ENCODE measurements around the gene OLFML1.

Gene OLFML1

DNA sequence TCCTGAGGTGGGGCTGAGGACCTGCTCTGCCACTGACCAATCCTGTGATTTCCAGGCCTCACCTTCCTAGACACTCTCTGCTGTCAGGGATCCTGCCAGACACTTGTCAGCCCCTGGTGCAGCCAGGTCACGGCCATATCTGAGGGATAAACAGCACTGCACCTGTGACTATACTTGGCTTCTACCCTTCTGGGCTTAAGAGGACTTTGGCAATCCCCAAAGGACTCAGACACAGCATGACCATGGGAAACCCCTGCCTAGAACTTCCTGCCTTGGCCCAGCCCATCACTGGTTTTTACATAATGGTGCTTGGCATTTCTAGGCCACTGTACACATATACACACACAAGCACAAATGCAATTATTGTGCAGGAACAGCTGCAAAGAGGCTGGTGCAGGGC, 11.6 kb upstream of the OLFML1 start:
- Histone ChIP-seq H3K27me3 (ENCODE audit: insufficient read depth, low read length) (no peaks in the 10 kb centered on the region), H2AK5ac (ENCODE audit: low read length) (no peak overlapping the region), H3K4me3 (ENCODE audit: low read depth, low read length) (no peak overlapping the region), H3K79me1 (ENCODE audit: low read length) (no peaks in the 10 kb centered on the region), H3K79me2 (ENCODE audit: control insufficient read depth, insufficient read depth, low read length, poor library complexity) (no peaks in the 10 kb centered on the region), H3K9me3 (ENCODE audit: insufficient read depth, low read depth, low read length) (peaks cover 2% of the 10 kb centered on the region), H3K4me1 (ENCODE audit: control insufficient read depth in 1 of 2, insufficient read depth in 2 of 2, low read length in 2 of 2) (peaks cover 0 to 4% of the 10 kb centered on the region in 2 experiments), H3K4me2 (ENCODE audit: low read length) (no peak overlapping the region), H2BK120ac (ENCODE audit: insufficient read depth, low read length, poor library complexity) (no peak overlapping the region), H3K27ac (ENCODE audit: low read depth, low read length) (no peak overlapping the region), H4K91ac (ENCODE audit: low read depth, low read length) (no peak overlapping the region), H3K4ac (ENCODE audit: low read depth, low read length) (no peak overlapping the region), H3K14ac (ENCODE audit: low read length) (no peak overlapping the region), H4K8ac (ENCODE audit: low read depth, low read length) (no peak overlapping the region), H3K18ac (ENCODE audit: low read length) (no peak overlapping the region), H2BK12ac (ENCODE audit: low read length) (no peak overlapping the region), H3K36me3 (ENCODE audit: control insufficient read depth in 1 of 2, insufficient read depth in 2 of 2, low read length in 2 of 2) (no peaks in the 10 kb centered on the region), H2AFZ (ENCODE audit: insufficient read depth, low read length, poor library complexity) (no peak overlapping the region), H2BK5ac (ENCODE audit: low read depth, low read length, poor library complexity) (no peak overlapping the region), H3K23ac (ENCODE audit: low read length) (no peak overlapping the region), H4K12ac (ENCODE audit: low read depth, low read length) (no peak overlapping the region), H3K9ac (ENCODE audit: low read length) (no peak overlapping the region)
- WGBS (ENCODE audit: extremely low coverage, insufficient coverage, insufficient read length) = no CpG with 5 or more reads among the region's 1 CpG
- DNase-seq = no peak

DNA sequence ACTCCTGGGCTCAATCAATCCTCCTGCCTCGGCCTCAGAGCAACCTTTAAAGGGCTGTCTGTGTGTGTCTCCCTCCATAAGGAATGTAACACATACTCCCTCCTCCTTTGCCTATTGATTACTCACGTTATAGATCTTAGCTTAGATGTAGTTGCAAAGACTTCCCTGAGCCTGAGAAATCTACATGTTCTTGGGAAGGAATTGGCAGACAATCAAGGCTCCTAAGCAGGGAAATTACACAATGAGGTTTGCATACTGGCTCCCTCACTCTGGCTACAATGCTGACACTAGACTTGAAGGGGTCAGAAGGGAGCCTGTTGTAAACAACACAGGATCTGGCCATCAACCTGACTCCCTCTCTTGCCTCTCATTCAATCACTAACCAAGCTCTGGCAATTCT, 5.2 kb upstream of the OLFML1 start:
- Histone ChIP-seq H3K14ac (ENCODE audit: low read length) (no peak overlapping the region), H3K23ac (ENCODE audit: low read length) (no peak overlapping the region), H3K79me1 (ENCODE audit: low read length) (no peaks in the 10 kb centered on the region), H4K12ac (ENCODE audit: low read depth, low read length) (no peak overlapping the region), H2BK12ac (ENCODE audit: low read length) (no peak overlapping the region), H2BK5ac (ENCODE audit: low read depth, low read length, poor library complexity) (no peak overlapping the region), H2AK5ac (ENCODE audit: low read length) (no peak overlapping the region), H3K4me2 (ENCODE audit: low read length) (no peak overlapping the region), H3K4ac (ENCODE audit: low read depth, low read length) (no peak overlapping the region), H3K18ac (ENCODE audit: low read length) (no peak overlapping the region), H3K27me3 (ENCODE audit: insufficient read depth, low read length) (no peaks in the 10 kb centered on the region), H4K91ac (ENCODE audit: low read depth, low read length) (no peak overlapping the region), H3K4me3 (ENCODE audit: low read depth, low read length) (no peak overlapping the region), H3K4me1 (ENCODE audit: control insufficient read depth in 1 of 2, insufficient read depth in 2 of 2, low read length in 2 of 2) (peaks cover 2 to 5% of the 10 kb centered on the region in 2 experiments), H2AFZ (ENCODE audit: insufficient read depth, low read length, poor library complexity) (no peak overlapping the region), H3K9ac (ENCODE audit: low read length) (no peak overlapping the region), H3K36me3 (ENCODE audit: control insufficient read depth in 1 of 2, insufficient read depth in 2 of 2, low read length in 2 of 2) (no peaks in the 10 kb centered on the region), H4K8ac (ENCODE audit: low read depth, low read length) (no peak overlapping the region), H3K27ac (ENCODE audit: low read depth, low read length) (no peak overlapping the region), H3K79me2 (ENCODE audit: control insufficient read depth, insufficient read depth, low read length, poor library complexity) (no peaks in the 10 kb centered on the region), H3K9me3 (ENCODE audit: insufficient read depth, low read depth, low read length) (peaks cover 2% of the 10 kb centered on the region), H2BK120ac (ENCODE audit: insufficient read depth, low read length, poor library complexity) (no peak overlapping the region)
- DNase-seq = no peak
- no CpG with 5 or more reads among the region's 2 CpGs for WGBS (ENCODE audit: extremely low coverage, insufficient coverage, insufficient read length)

DNA sequence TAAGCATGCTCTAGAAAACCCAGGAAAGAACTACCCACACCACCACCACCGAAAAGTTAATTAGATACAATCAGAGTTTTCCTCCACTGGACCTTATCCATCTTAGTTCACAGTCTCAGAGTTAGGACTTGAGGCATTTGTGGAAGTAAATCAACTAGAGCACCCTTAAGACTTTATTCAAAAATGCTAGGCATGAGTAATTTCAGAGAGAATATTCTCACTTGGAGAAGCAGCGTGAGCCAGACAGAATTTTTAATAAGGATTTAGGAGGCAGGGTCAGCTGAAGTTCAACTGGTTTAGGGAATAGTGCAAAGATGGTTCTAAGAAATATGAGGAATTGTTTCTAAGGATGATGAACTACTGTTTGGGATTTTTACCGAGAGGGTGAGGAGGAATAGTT, 1.2 kb upstream of the OLFML1 start:
- no CpG with 5 or more reads among the region's 3 CpGs for WGBS (ENCODE audit: extremely low coverage, insufficient coverage, insufficient read length)
- Histone ChIP-seq H3K27ac (ENCODE audit: low read depth, low read length) (no peak overlapping the region), H3K14ac (ENCODE audit: low read length) (no peak overlapping the region), H2BK120ac (ENCODE audit: insufficient read depth, low read length, poor library complexity) (no peak overlapping the region), H2BK12ac (ENCODE audit: low read length) (no peak overlapping the region), H3K9me3 (ENCODE audit: insufficient read depth, low read depth, low read length) (peaks cover 2% of the 10 kb centered on the region), H3K9ac (ENCODE audit: low read length) (no peak overlapping the region), H3K4me3 (ENCODE audit: low read depth, low read length) (no peak overlapping the region), H3K79me1 (ENCODE audit: low read length) (peaks cover 4% of the 10 kb centered on the region), H4K12ac (ENCODE audit: low read depth, low read length) (no peak overlapping the region), H3K23ac (ENCODE audit: low read length) (no peak overlapping the region), H4K91ac (ENCODE audit: low read depth, low read length) (no peak overlapping the region), H2AK5ac (ENCODE audit: low read length) (no peak overlapping the region), H4K8ac (ENCODE audit: low read depth, low read length) (no peak overlapping the region), H3K4me2 (ENCODE audit: low read length) (no peak overlapping the region), H2BK5ac (ENCODE audit: low read depth, low read length, poor library complexity) (no peak overlapping the region), H3K18ac (ENCODE audit: low read length) (no peak overlapping the region), H3K4ac (ENCODE audit: low read depth, low read length) (no peak overlapping the region), H2AFZ (ENCODE audit: insufficient read depth, low read length, poor library complexity) (no peak overlapping the region), H3K79me2 (ENCODE audit: control insufficient read depth, insufficient read depth, low read length, poor library complexity) (no peaks in the 10 kb centered on the region), H3K27me3 (ENCODE audit: insufficient read depth, low read length) (no peaks in the 10 kb centered on the region), H3K36me3 (ENCODE audit: control insufficient read depth in 1 of 2, insufficient read depth in 2 of 2, low read length in 2 of 2) (no peaks in the 10 kb centered on the region), H3K4me1 (ENCODE audit: control insufficient read depth in 1 of 2, insufficient read depth in 2 of 2, low read length in 2 of 2) (peaks cover 7 to 12% of the 10 kb centered on the region in 2 experiments)
- DNase-seq = peak in 1 of 2 donors; percentile 40

DNA sequence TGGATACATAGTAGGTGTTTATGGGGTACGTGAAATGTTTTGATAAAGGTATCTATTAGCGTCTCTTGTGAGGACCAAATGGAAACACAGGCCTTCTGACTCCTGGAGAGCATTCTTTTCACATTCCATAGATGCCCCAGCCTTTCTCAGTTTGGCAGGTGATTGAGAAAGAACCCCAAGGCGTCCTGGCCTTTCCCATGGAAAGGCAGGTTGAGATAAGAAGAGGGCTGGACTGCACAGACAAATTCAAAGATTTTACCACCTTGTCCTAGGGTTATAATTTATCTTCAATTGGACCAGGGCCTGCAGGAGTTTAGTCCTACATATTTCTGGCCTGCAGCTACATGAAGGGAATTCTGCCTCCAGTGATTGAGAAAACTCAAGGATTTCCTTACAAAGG, 661 bp upstream of the OLFML1 start:
- H2BK12ac ChIP-seq (ENCODE audit: low read length) = no peak overlapping the region
- H3K36me3 ChIP-seq (ENCODE audit: control insufficient read depth in 1 of 2, insufficient read depth in 2 of 2, low read length in 2 of 2) = no peaks in the 10 kb centered on the region
- H3K4me3 ChIP-seq (ENCODE audit: low read depth, low read length) = no peak overlapping the region
- H3K79me2 ChIP-seq (ENCODE audit: control insufficient read depth, insufficient read depth, low read length, poor library complexity) = no peaks in the 10 kb centered on the region
- no peak overlapping the region for H2BK120ac ChIP-seq (ENCODE audit: insufficient read depth, low read length, poor library complexity)
- no peak overlapping the region for H4K12ac ChIP-seq (ENCODE audit: low read depth, low read length)
- H2BK5ac ChIP-seq (ENCODE audit: low read depth, low read length, poor library complexity) = no peak overlapping the region
- H3K23ac ChIP-seq (ENCODE audit: low read length) = no peak overlapping the region
- H3K4ac ChIP-seq (ENCODE audit: low read depth, low read length) = no peak overlapping the region
- DNase-seq = peak; percentile 91 to 94
- H3K9me3 ChIP-seq (ENCODE audit: insufficient read depth, low read depth, low read length) = peaks cover 2% of the 10 kb centered on the region
- no peak overlapping the region for H2AK5ac ChIP-seq (ENCODE audit: low read length)
- H4K91ac ChIP-seq (ENCODE audit: low read depth, low read length) = no peak overlapping the region
- peaks cover 7 to 12% of the 10 kb centered on the region in 2 experiments for H3K4me1 ChIP-seq (ENCODE audit: control insufficient read depth in 1 of 2, insufficient read depth in 2 of 2, low read length in 2 of 2)
- no peak overlapping the region for H3K14ac ChIP-seq (ENCODE audit: low read length)
- peak overlapping the region; percentile 11 for H3K27ac ChIP-seq (ENCODE audit: low read depth, low read length)
- no peak overlapping the region for H3K18ac ChIP-seq (ENCODE audit: low read length)
- WGBS (ENCODE audit: extremely low coverage, insufficient coverage, insufficient read length) = no CpG with 5 or more reads among the region's 3 CpGs
- no peak overlapping the region for H3K9ac ChIP-seq (ENCODE audit: low read length)
- H3K27me3 ChIP-seq (ENCODE audit: insufficient read depth, low read length) = no peaks in the 10 kb centered on the region
- H3K4me2 ChIP-seq (ENCODE audit: low read length) = peak overlapping the region; percentile 3
- H2AFZ ChIP-seq (ENCODE audit: insufficient read depth, low read length, poor library complexity) = no peak overlapping the region
- H4K8ac ChIP-seq (ENCODE audit: low read depth, low read length) = no peak overlapping the region
- peaks cover 4% of the 10 kb centered on the region for H3K79me1 ChIP-seq (ENCODE audit: low read length)

Data from trophoblast cell (in vitro differentiated cells and primary cell).